GM20431 (cell line): ENCODE data around the gene MAL.

Experiments used
- in situ Hi-C: fragments of 300-500 bp; cut with MseI, MboI; formaldehyde crosslinking; loops from one replicate; pipeline ENCODE4 v1.15.0; 2020; ENCODE audit warnings: low sequenced_read_pairs; ENCODE audit not compliant: unreplicated experiment

The MAL gene

GRCh38 chr2:95043300-95044093 is 18.0 kb downstream of the MAL start:
- in situ Hi-C loops = no loop called here

DNA sequence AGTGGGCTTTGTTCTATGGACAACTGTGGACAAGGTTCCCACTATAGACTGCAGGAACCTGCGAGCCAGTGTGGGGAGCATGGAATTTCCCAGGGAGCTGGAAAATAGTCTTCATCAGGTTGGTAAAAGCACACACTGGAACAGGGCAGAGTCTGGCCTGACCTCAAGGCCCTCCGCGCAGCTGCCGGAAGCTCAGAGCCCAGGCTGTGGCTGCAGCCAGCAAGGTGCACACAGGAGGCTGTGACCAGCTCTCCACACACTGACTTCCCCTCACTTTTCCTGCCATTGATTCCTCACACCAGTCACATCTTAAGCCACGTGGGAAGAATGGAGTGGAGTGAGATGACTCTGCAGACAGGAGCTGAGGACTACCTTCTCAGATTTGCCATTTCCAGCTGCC is 19.1 kb downstream of the MAL start:
- in situ Hi-C loops = no loop called here

- in situ Hi-C loops = no loop called here
Observed at GRCh38 chr2:95046371-95047112, 21.0 kb downstream of the MAL start.

DNA sequence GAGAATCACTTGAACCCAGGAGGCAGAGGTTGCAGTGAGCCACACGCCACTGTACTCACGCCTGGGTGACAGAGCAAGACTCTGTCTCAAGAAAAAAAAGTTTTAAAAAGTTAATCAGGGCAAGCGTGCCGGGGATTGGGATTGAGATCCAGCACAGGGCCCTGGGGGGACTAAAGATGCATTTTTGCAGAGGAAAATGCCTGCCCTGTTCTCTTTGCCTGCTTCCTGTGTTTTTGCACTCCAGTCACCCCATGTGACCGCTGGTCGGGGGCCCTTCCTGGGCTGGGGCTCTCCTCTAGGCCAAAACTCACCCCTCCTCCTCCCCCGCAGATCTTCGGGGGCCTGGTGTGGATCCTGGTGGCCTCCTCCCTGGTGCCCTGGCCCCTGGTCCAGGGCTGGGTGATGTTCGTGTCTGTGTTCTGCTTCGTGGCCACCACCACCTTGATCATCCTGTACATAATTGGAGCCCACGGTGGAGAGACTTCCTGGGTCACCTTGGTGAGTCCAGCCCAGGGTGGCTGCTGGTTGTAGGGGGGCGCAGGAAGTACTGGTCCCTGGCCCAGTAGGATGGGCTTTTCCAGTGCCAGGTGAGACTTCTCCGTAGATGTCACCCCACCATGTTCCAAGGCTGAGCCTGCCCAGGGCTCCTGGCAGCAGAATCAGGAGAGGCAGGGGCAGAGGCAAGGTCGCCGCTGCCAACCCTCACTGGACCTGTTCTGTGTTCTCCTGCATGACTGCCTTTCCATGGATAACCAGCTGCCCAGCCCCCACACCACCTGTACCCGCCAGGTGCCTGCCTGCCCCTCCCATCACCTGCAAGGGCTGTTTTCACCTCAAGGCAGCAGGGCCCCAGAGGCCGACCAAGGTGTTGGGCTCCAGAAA is 22.4 kb downstream of the MAL start:
- in situ Hi-C loops = no loop called here

GRCh38 chr2:95048825-95049682 is 23.5 kb downstream of the MAL start:
- in situ Hi-C loops = no loop called here

GRCh38 chr2:95049683-95049955 is 24.1 kb downstream of the MAL start:
- in situ Hi-C loops = no loop called here

DNA sequence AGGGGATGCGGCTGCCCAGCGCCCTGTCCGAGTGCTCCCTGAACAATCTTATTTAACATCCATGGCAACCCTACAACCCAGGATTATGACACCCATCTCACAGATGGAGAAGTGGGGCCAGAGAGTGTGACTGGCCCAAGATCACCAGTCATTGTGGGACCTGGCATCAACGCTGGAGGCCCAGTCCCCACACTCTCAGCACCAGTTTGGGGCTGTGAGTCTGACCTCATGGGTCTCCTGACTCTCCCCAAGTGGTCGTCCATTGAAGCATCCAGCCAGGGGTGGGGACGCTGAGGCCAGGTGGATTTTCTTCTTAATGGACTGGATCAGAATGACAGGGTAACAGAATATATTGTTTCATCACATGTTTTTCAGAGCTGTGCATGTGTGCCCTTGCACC is 24.5 kb downstream of the MAL start:
- in situ Hi-C loops = no loop called here

- in situ Hi-C loops = no loop called here
Observed at GRCh38 chr2:95050385-95051300, 25.1 kb downstream of the MAL start.

- in situ Hi-C loops = no loop called here
Observed at GRCh38 chr2:95051626-95052025, 26.1 kb downstream of the MAL start.

DNA sequence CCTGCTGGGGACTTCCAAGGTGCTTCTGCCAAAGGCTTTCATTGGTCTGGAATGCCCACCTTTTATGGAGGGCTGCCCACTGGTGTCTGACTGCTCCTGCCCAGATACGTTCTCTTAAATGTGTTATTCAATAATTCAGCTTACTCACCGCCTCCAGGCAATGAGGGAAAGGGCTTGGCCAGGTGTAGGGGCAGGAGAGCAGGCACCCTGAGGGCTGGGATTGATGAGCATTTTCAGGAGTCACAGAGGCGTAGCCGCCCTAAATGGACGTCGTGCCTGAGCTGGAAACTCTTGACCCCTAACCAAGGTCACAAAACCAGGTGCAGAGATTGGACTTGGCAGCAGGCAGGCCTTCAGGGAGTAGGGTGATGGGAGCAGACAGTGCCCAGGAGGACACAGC is 26.8 kb downstream of the MAL start:
- in situ Hi-C loops = no loop called here

GRCh38 chr2:95052804-95053479 is 27.4 kb downstream of the MAL start:
- in situ Hi-C loops = no loop called here

GRCh38 chr2:95053543-95053942 is 28.0 kb downstream of the MAL start:
- in situ Hi-C loops = no loop called here

DNA sequence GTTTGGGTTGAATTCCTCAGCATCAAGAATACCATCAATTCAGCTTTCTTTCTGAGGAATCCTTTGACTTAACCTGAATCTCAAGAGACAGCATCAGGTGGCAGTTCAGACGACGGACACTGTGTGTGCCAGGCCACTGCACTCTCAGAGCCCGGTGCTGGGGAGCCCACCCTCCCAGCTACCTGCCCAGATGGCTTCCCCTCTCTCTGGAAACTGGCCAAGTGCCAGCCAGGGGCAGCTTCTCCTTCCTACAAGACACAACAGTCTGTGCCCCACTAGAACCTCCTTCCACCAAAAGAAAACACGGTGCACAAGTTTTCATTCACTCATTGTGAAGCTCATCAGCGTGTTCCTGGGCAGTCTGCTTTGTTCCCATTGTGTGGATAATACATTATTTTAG is 28.5 kb downstream of the MAL start:
- in situ Hi-C loops = no loop called here

DNA sequence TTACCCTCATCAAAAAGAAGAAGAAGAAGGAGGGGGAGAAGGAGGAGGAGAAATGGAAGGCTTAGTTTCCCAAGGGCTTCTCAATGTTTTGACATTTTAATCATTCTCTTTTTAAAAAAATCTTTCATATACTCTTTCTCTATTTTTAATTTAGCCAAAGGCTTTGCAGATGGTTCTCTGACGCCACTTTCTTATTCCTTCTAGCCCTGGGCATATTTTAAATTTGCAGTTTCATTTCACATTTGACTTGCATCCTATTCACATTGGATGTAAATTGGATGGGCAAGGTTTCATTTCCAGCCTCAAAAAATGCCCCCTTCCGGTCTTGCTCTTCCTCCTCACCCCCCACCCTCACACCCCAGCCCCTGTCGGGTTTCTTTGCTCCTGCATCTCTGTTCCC is 29.8 kb downstream of the MAL start:
- in situ Hi-C loops = no loop called here

DNA sequence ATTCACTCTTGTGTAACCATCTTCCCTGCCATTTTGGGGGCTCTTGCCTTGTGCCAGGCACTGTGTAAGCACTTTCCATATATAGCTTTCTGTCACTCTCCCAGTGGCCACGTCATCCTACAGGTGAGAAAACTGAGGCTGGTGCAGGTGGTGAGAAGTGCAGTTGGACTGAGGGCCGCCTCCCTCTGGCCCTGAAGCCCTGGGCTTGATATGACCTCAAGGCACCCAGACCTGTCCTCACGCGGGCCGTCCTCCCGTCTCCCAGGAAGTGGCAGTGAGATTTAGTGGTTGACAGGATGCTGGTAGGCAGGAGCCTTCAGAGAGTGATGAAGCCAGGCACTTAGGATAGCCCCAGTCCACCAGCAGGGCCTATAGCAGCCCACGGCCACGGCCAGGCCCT is 30.5 kb downstream of the MAL start:
- in situ Hi-C loops = no loop called here

DNA sequence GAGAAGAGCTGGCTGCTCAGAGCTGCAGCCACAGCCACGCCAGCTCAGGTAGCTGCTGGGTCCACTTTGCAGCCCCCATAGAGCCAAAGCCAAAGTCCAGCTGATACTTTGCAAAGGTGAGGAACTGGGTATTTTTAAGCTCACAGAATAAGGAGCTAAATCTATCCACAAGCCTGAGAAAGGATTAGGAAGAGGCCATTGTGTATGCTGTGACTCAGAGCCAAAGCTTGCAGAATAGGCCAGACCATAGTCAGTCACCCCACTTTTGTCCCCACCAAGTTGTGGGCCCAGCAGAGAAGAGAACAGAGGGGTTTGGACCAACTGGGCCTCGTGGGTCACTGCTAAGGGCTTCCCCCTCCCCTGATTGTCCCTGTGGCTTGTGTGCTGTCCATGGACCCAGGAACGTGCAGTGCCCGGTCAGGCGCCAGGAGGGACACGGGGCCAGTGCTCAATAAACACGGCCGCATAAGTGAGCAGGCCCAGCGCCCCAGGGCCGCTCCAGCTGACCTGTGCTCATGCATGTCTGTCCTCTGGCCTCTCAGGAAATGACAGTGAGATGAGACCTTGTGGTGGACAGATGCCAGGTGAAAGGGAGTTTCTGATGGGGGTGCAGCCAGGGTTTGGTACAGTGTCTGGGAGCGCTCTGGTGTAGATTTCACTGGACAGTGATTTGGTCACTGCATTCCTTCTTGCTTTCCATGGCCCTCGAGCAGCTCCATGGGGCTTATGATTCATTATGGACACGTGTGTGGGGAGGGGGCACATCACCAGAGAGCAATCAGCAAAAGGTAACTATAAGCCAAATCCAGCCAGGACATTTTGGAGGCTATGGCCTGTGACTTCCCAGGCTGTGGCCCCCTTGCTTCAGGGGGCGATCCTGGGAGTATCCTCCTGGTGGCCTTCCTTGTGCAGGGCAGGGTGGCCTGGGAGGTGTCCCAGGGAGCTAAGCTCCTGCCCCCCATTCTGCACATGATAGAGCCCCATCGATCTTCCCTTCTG is 31.3 kb downstream of the MAL start:
- in situ Hi-C loops = no loop called here
